ENCODE measurements around the gene MSX2. TPM values are rescaled to one million over a fixed set of nuclear protein-coding genes. Genes with fewer than 3 reads are reported as not detected.
A peak's percentile ranks its signal among the peaks of the same experiment; 100 is the strongest.

MSX2 gene
- total and polyA plus RNA-seq, 2 of the 8 experiments (the other 6 are each of a cell fraction or from before 2014, with no cell fraction given) = 0.24 to 0.47 TPM

GRCh38 chr5:174723315-174723978, 935 bp upstream of the MSX2 start:
- Histone ChIP-seq H3K27ac (ENCODE audit: low read depth, low read length) (no peak overlapping the region), H3K79me2 (ENCODE audit: control insufficient read depth in 1 of 2, insufficient read depth in 2 of 2, low read length in 2 of 2) (no peaks in the 10 kb centered on the region)
- CTCF ChIA-PET (ENCODE audit: partially characterized antibody) = interaction anchor here (1.0 kb wide), 1 partner anchor 202 kb away, joined by 3 read pairs; no protein-coding TSS in a partner anchor

More at GRCh38 chr5:174723315-174723978, 935 bp upstream of the MSX2 start:
- TF ChIP-seq SUZ12 (IDR thresholded peaks at IDR 0.05; ENCODE audit: low read length) (peak; percentile 91), TEAD4 (IDR thresholded peaks at IDR 0.05; ENCODE audit: low read depth, low read length) (no peak), RNF2 (IDR thresholded peaks at IDR 0.05; ENCODE audit: borderline replicate concordance, low read depth, low read length, missing control alignments, poor library complexity, severe bottlenecking) (peak; percentile 86), EZH2 (IDR thresholded peaks at IDR 0.05; ENCODE audit: low read depth, low read length, severe bottlenecking) (peak; percentile 91)
- no peak for FAIRE-seq
- Histone ChIP-seq H3K9me3 (ENCODE audit: insufficient read depth in 2 of 2, low read depth in 1 of 2, low read length in 1 of 2) (no peaks in the 10 kb centered on the region), H3K9ac (replicated peaks in 1 of 4; ENCODE audit: extremely low read depth in 1 of 4, low read depth in 3 of 4, low read length in 3 of 4) (no peak overlapping the region), H3K18ac (ENCODE audit: extremely low read depth, low read length) (no peak overlapping the region), H4K91ac (replicated peaks; ENCODE audit: insufficient read length, low read length) (no peak overlapping the region), H2BK120ac (replicated peaks; ENCODE audit: low read depth, low read length) (no peak overlapping the region), H4K8ac (ENCODE audit: extremely low read depth, insufficient read depth, low read length) (no peak overlapping the region), H2AFZ (ENCODE audit: low read length) (no peak overlapping the region), H3K4me1 (replicated peaks in 1 of 4; ENCODE audit: control insufficient read depth in 3 of 4, insufficient read depth in 4 of 4, low read length in 3 of 4) (peaks cover 17 to 31% (median 19%) of the 10 kb centered on the region in 4 experiments), H4K20me1 (replicated peaks in 1 of 2; ENCODE audit: control insufficient read depth in 1 of 2, insufficient read depth in 2 of 2, low read length in 2 of 2) (peaks cover 21 to 24% of the 10 kb centered on the region in 2 experiments), H3K4me3 (ENCODE audit: extremely low read depth in 1 of 4, insufficient read depth in 2 of 4, low read depth in 3 of 4, low read length in 4 of 4) (peak overlapping the region; percentile 38 to 69 (median 56); a peak in 7 of 8 replicates), H3K23ac (ENCODE audit: insufficient read length) (no peak overlapping the region), H4K5ac (ENCODE audit: insufficient read length, low read depth, low read length) (no peak overlapping the region), H2BK12ac (ENCODE audit: low read depth, low read length) (peak overlapping the region; percentile 63; the same call in 1 of the 2 replicates), H3K4ac (replicated peaks; ENCODE audit: insufficient read length, low read depth, low read length) (no peak overlapping the region), H3K79me1 (ENCODE audit: low read depth, low read length) (no peaks in the 10 kb centered on the region), H2BK15ac (ENCODE audit: low read length) (peak overlapping the region; percentile 46; the same call in 1 of the 2 replicates), H3K27me3 (replicated peaks in 1 of 4; ENCODE audit: control insufficient read depth in 3 of 4, extremely low read depth in 1 of 4, insufficient read depth in 3 of 4, low read length in 3 of 4) (peaks cover 77 to 97% (median 93%) of the 10 kb centered on the region in 4 experiments), H3K4me2 (ENCODE audit: insufficient read depth in 1 of 2, low read depth in 2 of 2, low read length in 2 of 2) (peak overlapping the region; percentile 81 to 92), H3K23me2 (ENCODE audit: low read depth, low read length) (peaks cover 27% of the 10 kb centered on the region), H2AK5ac (ENCODE audit: low read depth, low read length) (no peak overlapping the region), H3K36me3 (ENCODE audit: control insufficient read depth in 2 of 4, insufficient read depth in 4 of 4, low read length in 3 of 4) (no peaks in the 10 kb centered on the region), H2BK5ac (ENCODE audit: low read depth, low read length) (no peak overlapping the region), H2BK20ac (ENCODE audit: low read length) (no peak overlapping the region), H3K14ac (ENCODE audit: insufficient read length) (no peak overlapping the region), H3K56ac (replicated peaks; ENCODE audit: insufficient read length, low read depth, low read length) (no peak overlapping the region)
- POLR2A ChIA-PET (ENCODE audit: partially characterized antibody) = no interaction called here
- no peak for DNase-seq (ENCODE audit: low read depth in 1 of 2, low spot score in 2 of 2)
- WGBS, 2 experiments (ENCODE audit: extremely low coverage in 1 of 2, insufficient coverage in 1 of 2, insufficient read length in 1 of 2, insufficient replicate concordance in 2 of 2, low coverage in 1 of 2, low lambda C conversion rate in 2 of 2, missing lambda C conversion rate in 1 of 2) = 8% methylated on average over 23 of the region's 23 CpGs; no CpG with 5 or more reads in 1 of the 2 experiments
